AG10803 (cell line): ENCODE data around the gene NOBOX.
"Not testable (repeated sequence)": the region's sequence is repeated elsewhere in the genome, so short reads cannot be mapped to it uniquely, and the experiment has no call there.

Experiments
- DNase-seq: peaks from one replicate; pipeline ENCODE4 v3.0.0; 2010; ENCODE audit warnings: low read depth
- H3K4me3 ChIP-seq: 2 replicates; pipeline ENCODE4 v1.5.1; 2011; ENCODE audit warnings: mild to moderate bottlenecking, low read length, control low read depth
- CTCF ChIP-seq: conservative IDR thresholded peaks from 2 replicates; pipeline ENCODE4 v1.5.1; 2011; ENCODE audit warnings: mild to moderate bottlenecking, low read length, control low read depth, inconsistent platforms

Gene NOBOX

DNA sequence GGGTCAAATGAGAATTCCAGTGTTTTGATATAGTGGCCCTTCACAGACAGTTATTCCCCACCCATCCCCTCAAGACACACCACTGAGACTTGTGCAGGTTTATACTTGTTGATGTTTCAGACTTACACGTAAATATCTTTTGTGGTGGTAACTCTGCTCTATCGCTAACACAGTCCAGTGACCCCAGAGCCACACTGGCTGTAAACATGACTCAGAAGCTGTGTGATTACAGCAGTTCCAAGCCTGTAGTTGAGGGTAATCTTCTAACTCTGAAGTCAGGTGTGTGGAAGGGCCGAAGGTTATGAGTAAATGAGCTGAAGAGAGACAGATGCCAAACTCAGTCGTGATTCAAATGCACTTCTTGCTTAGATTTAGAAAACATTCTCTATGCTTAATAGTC lies 19.4 kb downstream of the NOBOX start:
- H3K4me3 ChIP-seq = no peak overlapping the region
- DNase-seq = no peak
- TF ChIP-seq CTCF = no peak

DNA sequence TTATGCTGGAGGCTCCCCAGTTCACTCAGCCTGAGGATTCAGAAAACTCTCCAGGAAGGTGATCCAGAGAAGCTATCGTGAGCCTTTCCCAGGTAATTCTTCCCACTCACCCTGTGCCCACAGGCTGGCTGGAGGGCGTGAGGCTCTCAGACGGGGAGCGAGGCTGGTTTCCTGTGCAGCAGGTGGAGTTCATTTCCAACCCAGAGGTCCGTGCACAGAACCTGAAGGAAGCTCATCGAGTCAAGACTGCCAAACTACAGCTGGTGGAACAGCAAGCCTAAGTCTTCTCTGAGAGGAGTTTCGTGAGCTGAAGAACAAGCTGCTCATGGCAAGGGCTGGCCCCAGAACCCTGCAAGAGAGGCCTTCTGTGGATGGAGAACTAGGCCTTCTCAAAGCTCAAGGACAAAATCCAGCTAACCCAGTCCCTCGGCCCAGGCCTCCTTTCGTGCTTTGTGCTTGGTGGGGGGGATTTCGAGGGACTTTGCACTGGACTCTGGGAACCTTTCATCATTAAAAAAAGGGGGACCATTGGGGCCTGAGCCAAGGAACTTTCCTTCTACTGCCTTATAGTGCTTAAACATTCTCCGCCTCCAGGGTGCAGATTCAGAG lies 23.6 kb downstream of the NOBOX start:
- H3K4me3 ChIP-seq = no peak overlapping the region
- DNase-seq = no peak
- no peak for TF ChIP-seq CTCF

DNA sequence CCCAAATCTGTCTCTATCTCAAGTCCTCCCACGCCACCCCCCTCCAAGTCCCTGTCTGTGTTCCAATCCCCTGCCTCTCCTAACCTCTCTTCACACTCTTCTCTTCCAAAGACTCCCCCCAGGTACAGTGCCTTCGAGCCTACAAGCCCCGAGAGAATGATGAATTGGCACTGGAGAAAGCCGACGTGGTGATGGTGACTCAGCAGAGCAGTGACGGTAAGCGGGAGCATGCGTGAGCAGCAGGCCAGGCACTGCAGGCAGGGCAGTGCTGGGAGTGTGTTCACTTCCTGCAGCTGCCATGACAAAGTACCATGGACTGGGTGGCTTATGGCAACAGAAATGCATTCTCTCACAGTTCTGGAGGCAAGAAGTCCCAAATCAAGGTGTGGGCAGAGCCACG lies 24.8 kb downstream of the NOBOX start:
- no peak for DNase-seq
- no peak for TF ChIP-seq CTCF
- no peak overlapping the region for H3K4me3 ChIP-seq

GRCh38 chr7:144369221-144369620 lies 34.3 kb downstream of the NOBOX start:
- H3K4me3 ChIP-seq, DNase-seq: not testable (repeated sequence)

GRCh38 chr7:144367250-144367649 lies 36.2 kb downstream of the NOBOX start:
- not testable (repeated sequence) for H3K4me3 ChIP-seq, DNase-seq

DNA sequence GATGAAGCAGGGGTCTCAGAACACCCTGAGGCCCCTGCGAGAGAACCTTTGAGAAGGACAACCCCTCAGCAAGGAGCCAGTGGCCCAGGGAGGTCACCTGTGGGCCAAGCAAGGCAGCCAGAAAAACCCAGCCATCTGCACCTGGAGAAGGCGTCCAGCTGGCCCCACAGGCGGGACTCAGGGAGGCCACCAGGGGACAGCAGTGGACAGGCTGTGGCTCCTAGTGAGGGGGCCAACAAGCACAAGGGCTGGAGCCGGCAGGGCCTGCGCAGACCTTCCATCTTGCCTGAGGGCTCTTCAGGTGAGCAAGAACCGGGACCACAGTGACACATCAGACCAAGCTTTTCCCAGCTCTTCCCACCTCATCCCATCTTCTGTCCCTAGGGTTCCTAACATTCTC lies 38.0 kb downstream of the NOBOX start:
- DNase-seq, H3K4me3 ChIP-seq: not testable (repeated sequence)

DNA sequence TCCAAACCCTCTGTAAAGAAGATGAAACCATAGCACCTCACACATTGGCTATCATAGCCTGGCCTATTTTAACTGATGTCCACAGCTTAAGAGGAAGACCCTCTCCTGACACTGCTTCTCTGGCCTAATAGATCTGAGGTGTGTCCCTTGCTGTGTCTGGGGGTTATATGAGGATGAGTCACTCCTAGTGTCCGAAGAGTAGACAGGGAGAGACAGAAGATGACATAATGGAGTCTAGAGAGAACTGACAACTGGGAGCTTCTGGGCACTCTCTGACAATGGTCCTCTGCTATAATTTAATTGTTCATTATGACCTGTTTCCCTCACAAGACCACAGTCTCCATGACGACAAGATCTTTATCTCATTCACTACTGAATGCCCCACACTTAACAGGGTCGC lies 41.4 kb downstream of the NOBOX start:
- H3K4me3 ChIP-seq, DNase-seq: not testable (repeated sequence)

DNA sequence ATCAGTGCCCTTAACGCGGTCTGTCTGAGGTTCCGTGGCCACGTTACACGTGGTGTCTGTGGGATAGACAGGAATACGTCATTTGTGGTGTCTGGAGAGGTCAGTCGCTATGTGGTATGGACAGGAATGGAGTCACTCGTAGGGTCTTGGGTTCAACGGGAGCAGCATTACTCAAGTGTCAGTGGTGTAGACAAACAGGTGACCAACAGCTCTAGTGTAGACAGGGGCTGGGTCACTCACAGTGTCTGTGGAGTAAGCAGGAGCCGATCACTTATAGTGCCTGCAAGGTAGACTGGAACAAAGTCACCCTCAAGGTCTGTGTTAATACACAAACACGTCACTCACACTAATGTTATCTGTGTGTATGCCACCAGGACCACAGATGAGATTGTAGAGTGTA lies 46.6 kb downstream of the NOBOX start:
- not testable (repeated sequence) for DNase-seq

GRCh38 chr7:144356185-144356584 lies 47.3 kb downstream of the NOBOX start:
- DNase-seq = not testable (repeated sequence)

More for the DNA sequence above, 46.6 kb downstream of the NOBOX start:
- H3K4me3 ChIP-seq = not testable (repeated sequence)

DNA sequence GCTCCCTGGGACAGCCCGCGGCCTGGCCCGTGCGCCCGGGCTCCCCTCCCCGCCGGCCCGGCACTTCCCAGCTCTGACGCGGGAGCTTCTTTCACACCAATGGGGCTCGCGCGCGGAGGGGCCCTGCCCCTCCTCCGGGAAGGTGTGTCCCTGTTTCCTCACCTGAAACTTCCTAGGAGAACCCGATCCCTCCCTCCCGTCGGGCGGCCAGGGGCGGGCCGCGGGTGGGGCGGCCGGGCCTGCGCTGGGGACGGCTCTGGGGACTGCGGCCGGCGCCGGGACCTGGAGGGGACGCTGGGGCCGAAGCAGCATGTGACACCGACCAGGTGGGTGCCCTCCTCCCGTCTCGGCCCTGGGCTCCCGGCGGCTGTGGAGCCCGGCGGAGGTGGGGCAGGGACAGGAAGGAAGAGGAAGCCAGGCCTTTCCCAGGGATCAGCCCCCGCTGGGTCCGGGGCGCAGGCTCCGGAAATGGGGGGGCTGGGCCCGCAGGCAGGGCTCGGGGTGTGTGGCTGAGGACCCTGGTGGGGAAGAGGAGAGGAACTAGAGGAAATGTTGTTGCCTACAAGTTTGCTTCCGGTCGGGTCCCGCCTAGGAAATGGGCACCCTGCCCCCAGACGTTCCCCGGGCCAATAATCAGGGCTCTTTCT lies 48.2 kb downstream of the NOBOX start, which contains the start of gene ARHGEF5:
Gene ARHGEF5 (plus strand): TSS at position 227 of the 647 bp plus-strand sequence. CDS start 7,268 bp downstream, outside the sequence.
- not testable (repeated sequence) for DNase-seq, H3K4me3 ChIP-seq

More at GRCh38 chr7:144356185-144356584, 47.3 kb downstream of the NOBOX start:
- H3K4me3 ChIP-seq = not testable (repeated sequence)

- not testable (repeated sequence) for DNase-seq
These were observed 51.8 kb downstream of the NOBOX start for GRCh38 chr7:144351667-144352066.

GRCh38 chr7:144348625-144349024 lies 54.9 kb downstream of the NOBOX start:
- H3K4me3 ChIP-seq, DNase-seq: not testable (repeated sequence)

More at GRCh38 chr7:144351667-144352066, 51.8 kb downstream of the NOBOX start:
- not testable (repeated sequence) for H3K4me3 ChIP-seq
